Measurements from ENCODE around the gene IRAG1. TPM values are rescaled to one million over a fixed set of nuclear protein-coding genes. Genes with fewer than 3 reads are reported as not detected.

The IRAG1 gene, protein sequence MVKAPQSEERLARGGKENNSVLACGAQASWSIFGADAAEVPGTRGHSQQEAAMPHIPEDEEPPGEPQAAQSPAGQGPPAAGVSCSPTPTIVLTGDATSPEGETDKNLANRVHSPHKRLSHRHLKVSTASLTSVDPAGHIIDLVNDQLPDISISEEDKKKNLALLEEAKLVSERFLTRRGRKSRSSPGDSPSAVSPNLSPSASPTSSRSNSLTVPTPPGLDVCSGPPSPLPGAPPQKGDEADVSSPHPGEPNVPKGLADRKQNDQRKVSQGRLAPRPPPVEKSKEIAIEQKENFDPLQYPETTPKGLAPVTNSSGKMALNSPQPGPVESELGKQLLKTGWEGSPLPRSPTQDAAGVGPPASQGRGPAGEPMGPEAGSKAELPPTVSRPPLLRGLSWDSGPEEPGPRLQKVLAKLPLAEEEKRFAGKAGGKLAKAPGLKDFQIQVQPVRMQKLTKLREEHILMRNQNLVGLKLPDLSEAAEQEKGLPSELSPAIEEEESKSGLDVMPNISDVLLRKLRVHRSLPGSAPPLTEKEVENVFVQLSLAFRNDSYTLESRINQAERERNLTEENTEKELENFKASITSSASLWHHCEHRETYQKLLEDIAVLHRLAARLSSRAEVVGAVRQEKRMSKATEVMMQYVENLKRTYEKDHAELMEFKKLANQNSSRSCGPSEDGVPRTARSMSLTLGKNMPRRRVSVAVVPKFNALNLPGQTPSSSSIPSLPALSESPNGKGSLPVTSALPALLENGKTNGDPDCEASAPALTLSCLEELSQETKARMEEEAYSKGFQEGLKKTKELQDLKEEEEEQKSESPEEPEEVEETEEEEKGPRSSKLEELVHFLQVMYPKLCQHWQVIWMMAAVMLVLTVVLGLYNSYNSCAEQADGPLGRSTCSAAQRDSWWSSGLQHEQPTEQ
- not detected in 2 replicates for total RNA-seq

DNA sequence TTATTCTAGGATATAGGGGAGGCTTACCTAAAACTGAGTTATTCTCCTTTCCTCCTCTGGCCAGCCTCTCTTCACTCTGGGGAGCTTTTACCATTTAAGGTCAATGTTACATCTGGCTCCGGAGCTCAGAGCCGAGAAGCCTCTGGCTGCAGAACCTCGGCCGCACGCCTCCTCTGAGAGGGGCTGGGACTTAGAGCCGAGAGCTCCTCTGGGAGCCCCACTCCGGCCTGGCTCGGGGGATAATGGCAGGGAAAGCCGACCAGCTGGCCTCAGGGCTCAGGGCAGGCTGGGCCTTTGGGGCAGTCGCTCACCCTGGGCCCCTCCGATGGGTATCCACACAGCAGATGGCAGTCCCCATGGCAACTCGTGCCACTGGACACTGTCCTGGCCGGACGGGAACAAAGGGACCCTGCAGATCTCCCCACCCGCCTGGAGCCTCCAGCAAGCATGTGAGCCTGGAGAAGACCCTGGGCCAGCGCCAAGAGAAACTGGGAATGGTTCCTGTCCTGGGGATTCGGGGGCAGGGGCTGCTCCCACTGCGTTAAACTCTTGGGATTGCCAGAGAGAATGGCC is at the start of gene IRAG1:
Gene IRAG1 (minus strand): TSS at position 247 of the 573 bp plus-strand sequence. CDS start 153 bp downstream, at position 94.
- POLR2A ChIA-PET, result interaction anchor here (0.5 kb wide), 1 partner anchor 217 kb away, joined by 4 read pairs; no protein-coding TSS in a partner anchor
- Mint-ChIP-seq H3K27ac (no peak within 1 kb of the TSS), H3K4me1 (peaks cover 18% of the 10 kb centered on the region), H3K36me3 (ENCODE audit: low read depth) (no peaks in the 10 kb centered on the region), H3K4me3 (no peak within 1 kb of the TSS), H3K9me3 (no peaks in the 10 kb centered on the region), H3K27me3 (no peaks in the 10 kb centered on the region)
- ATAC-seq (ENCODE audit: low read depth) (no peak), DNase-seq (no peak)
- intact Hi-C loops (cut with micrococcal nuclease), result no loop called here
- CTCF ChIA-PET, result no interaction called here
- TF ChIP-seq, protein P1, sequence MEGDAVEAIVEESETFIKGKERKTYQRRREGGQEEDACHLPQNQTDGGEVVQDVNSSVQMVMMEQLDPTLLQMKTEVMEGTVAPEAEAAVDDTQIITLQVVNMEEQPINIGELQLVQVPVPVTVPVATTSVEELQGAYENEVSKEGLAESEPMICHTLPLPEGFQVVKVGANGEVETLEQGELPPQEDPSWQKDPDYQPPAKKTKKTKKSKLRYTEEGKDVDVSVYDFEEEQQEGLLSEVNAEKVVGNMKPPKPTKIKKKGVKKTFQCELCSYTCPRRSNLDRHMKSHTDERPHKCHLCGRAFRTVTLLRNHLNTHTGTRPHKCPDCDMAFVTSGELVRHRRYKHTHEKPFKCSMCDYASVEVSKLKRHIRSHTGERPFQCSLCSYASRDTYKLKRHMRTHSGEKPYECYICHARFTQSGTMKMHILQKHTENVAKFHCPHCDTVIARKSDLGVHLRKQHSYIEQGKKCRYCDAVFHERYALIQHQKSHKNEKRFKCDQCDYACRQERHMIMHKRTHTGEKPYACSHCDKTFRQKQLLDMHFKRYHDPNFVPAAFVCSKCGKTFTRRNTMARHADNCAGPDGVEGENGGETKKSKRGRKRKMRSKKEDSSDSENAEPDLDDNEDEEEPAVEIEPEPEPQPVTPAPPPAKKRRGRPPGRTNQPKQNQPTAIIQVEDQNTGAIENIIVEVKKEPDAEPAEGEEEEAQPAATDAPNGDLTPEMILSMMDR (IDR thresholded peaks at IDR 0.05), result no peak

DNA sequence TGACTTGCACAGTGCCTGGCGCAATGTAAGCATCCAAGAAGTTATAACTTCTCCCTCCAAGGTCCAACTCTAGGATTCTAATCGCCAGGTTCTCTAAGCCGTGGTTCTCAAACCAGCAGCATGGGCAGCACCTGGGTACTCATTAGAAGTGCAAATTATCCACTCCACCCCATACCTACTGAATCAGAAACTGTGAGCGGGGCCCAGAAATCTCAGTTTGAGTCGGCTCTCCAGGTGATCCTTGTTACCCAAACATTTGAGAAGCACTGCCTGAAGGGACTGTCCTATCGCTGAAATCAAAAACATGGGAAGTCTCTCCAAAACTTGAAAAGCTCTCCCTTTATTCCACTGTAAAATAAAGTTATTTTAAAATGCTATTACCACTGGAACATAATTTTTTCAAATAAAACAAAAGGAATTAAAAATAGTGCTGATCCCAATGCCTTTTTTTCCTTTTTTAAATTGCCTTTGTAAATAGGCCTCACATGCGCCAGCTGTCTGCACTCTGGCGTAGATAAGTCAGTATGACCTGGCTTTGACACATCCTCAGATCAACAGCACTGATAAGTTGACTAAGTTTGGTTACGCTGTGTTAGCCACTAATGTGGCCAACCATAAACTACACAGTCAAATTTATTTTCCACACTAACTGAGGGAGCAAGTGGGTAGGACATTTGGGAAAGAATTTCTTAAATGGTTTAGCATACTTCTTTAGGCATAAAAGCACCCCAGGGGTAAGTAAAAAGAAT is 49.1 kb upstream of the IRAG1 start:
- no peak overlapping the region for H3K27ac Mint-ChIP-seq
- no peaks in the 10 kb centered on the region for H3K27me3 Mint-ChIP-seq
- ChIA-PET CTCF (interaction anchor here (0.8 to 1.0 kb wide), 2 partner anchors 9 to 330 kb away, joined by 3 read pairs; partner anchors contain the start of gene CTR9), POLR2A (interaction anchor here (0.6 kb wide), 1 partner anchor 60 kb away, joined by 8 read pairs; no protein-coding TSS in a partner anchor)
- H3K4me1 Mint-ChIP-seq, result peaks cover 23% of the 10 kb centered on the region
- ATAC-seq (ENCODE audit: low read depth) (peak; percentile 40), DNase-seq (no peak)
- no peak overlapping the region for H3K4me3 Mint-ChIP-seq
- TF ChIP-seq, protein P1 (IDR thresholded peaks at IDR 0.05), result no peak
- no peaks in the 10 kb centered on the region for H3K9me3 Mint-ChIP-seq
- H3K36me3 Mint-ChIP-seq (ENCODE audit: low read depth), result no peaks in the 10 kb centered on the region
- intact Hi-C loops (cut with micrococcal nuclease), result no loop called here

DNA sequence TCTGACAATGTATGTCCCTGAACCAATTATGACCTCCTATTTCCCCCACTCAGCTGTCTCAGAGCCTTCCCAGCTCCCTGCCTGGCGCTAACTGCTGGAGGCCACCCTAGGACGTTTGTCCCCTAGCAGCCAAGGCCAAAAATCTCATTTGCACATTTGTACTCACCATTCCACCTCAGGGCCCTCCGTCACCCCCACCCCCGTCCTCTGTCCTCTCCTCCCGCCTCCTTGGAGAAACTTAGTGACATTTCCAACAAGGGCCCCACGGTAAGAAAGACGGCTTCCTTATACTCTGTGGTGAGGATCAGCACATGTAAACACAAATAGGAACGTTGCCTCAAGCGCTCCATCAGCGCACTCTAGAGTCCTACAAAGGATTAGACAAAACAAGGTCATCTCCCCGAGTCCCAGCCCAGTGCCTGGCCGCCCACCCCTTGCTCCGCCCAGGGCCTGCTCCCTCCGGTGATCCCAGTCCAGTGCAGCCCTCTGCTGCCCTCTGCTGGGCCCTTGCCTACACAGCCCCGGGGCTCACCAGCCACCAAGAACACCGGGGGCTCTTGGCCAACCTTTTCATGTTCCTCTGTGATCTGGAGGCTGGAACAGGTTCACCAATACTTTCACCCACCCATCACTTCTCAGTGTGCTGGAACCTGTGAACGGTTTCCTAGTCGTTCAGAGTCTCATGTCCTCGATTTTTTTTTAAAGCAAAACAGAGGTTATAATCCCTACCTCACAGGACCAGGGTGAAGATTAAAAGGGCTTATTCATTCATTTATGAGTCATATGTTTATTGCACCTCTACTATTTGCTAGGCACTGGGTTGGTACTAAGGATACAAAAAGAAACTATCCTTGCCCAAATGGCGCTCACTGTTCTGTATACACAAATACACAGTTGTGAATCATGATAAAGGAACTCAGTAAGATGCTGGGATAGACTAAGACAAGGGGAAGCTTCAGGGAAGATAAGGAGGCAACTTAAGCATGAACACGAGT is 42.2 kb upstream of the IRAG1 start:
- TF ChIP-seq, protein P1 (IDR thresholded peaks at IDR 0.05), result peak; percentile 65
- Mint-ChIP-seq H3K27ac (peak overlapping the region; percentile 83), H3K4me3 (peak overlapping the region; percentile 77), H3K27me3 (no peaks in the 10 kb centered on the region), H3K36me3 (ENCODE audit: low read depth) (no peaks in the 10 kb centered on the region), H3K9me3 (no peaks in the 10 kb centered on the region), H3K4me1 (peaks cover 13% of the 10 kb centered on the region)
- ChIA-PET CTCF (interaction anchor here (0.7 to 4.4 kb wide), 14 partner anchors 8 to 333 kb away, joined by 3 to 84 read pairs (median 4); partner anchors contain the start of gene RNF141), POLR2A (interaction anchor here (0.6 kb wide), 1 partner anchor 195 kb away, joined by 3 read pairs; the partner anchor contains the start of gene RNF141)
- intact Hi-C loops (cut with micrococcal nuclease), result loop anchor here (1.0 to 5.0 kb wide), 11 partner anchors 81 to 978 kb away; partner anchors contain the start of genes AMPD3 and RNF141
- ATAC-seq (ENCODE audit: low read depth) (peak; percentile 100), DNase-seq (peak; percentile 93)

Measured in activated B cell treated with CpG ODN at 0.5 μM for 24 hours (primary cell).